Measurements from ENCODE around the gene SLC66A2. TPM values are rescaled to one million over a fixed set of nuclear protein-coding genes. Genes with fewer than 3 reads are reported as not detected.

The SLC66A2 gene
- total and polyA plus RNA-seq, 10 of the 15 experiments (the other 5 are each of a cell fraction or from before 2014, with no cell fraction given), result 0.69 to 42.5 (median 14.8) TPM

DNA sequence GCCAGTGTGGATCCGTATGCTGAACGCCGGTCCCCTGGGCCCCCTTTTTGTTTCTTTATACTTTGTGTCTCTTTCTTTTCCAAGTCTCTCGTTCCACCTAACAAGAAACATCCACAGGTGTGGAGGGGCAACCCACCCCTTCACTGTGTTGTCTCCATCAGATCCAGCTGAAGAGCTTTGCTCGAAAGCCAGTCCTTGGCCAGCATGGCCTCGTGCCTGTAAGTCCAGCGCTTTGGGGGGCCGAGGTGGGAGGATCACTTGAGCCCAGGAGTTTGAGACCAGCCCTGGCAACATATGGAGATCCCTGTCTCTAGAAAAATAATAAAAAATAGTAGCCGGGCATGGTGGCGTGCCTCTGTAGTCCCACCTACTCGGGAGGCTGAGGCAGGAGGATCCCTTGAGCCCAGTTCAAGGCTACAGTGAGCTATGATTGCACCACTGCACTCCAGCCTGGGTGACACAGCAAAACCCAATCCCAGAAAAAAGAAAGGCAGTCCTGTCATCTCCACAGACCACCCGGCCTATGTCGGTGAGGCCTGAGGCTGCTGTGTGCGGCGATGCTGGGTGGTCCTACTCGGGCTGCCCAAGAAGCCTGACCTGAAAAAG is 9.6 kb upstream of the SLC66A2 start:
- no peak for FAIRE-seq
- H3K4me1 ChIP-seq (ENCODE audit: control insufficient read depth, insufficient read depth, low read length), result peaks cover 25% of the 10 kb centered on the region
- ATAC-seq, result no peak
- H2AFZ ChIP-seq (ENCODE audit: control insufficient read depth, low read depth, low read length), result no peak overlapping the region
- no peak overlapping the region for H3K4me2 ChIP-seq (ENCODE audit: control insufficient read depth, insufficient read depth)
- ChIA-PET SMC1A (ENCODE audit: uncharacterized antibody, unreplicated experiment) (interaction anchor here (0.9 kb wide), 1 partner anchor 27 kb away, joined by 3 read pairs; the partner anchor contains the start of gene TXNL4A), RAD21 (ENCODE audit: unreplicated experiment) (no interaction called here), CTCF (interaction anchor here (0.6 to 2.5 kb wide), 4 partner anchors 7 to 74 kb away, joined by 4 to 7 read pairs (median 6); no protein-coding TSS in a partner anchor), POLR2A (interaction anchor here (0.5 to 1.9 kb wide), 3 partner anchors 9 to 265 kb away, joined by 3 to 8 read pairs (median 5); partner anchors contain the start of gene SLC66A2)
- in situ Hi-C loops (cut with MboI) (no loop called here), intact Hi-C loops (cut with micrococcal nuclease; ENCODE audit: unreplicated experiment) (loop anchor here (5.0 kb wide), 1 partner anchor 146 kb away; the partner anchor contains the start of gene ADNP2)
- H3K27ac ChIP-seq (ENCODE audit: control insufficient read depth, insufficient read depth), result no peak overlapping the region
- no peak for TF ChIP-seq ATF2 (IDR thresholded peaks at IDR 0.05; ENCODE audit: low read length)
- no peak for TF ChIP-seq ESRRA (IDR thresholded peaks at IDR 0.05; ENCODE audit: low read length)
- no peak for TF ChIP-seq NFYA (IDR thresholded peaks at IDR 0.05; ENCODE audit: borderline replicate concordance, low read depth, low read length)
- TF ChIP-seq SUPT20H (IDR thresholded peaks at IDR 0.05; ENCODE audit: borderline replicate concordance, control insufficient read depth, low read depth, low read length), result no peak
- no peak for TF ChIP-seq STAT1 (conservative IDR thresholded peaks at IDR 0.05)
- no peak for TF ChIP-seq RCOR1 (conservative IDR thresholded peaks at IDR 0.05; ENCODE audit: low read depth, low read length)
- no peak for TF ChIP-seq TCF3 (IDR thresholded peaks at IDR 0.05; ENCODE audit: borderline replicate concordance, insufficient read depth, low read depth, low read length)
- TF ChIP-seq CHD1 (IDR thresholded peaks at IDR 0.05; ENCODE audit: low read depth, low read length), result no peak
- no peaks in the 10 kb centered on the region for H3K9me3 ChIP-seq (replicated peaks; ENCODE audit: control insufficient read depth, insufficient read depth, low read length)
- H4K20me1 ChIP-seq (ENCODE audit: control insufficient read depth, insufficient read depth), result no peaks in the 10 kb centered on the region
- no peak for DNase-seq (ENCODE audit: low read depth, low spot score)
- H3K27me3 ChIP-seq (replicated peaks in 1 of 2; ENCODE audit: control insufficient read depth in 2 of 2, insufficient read depth in 2 of 2, low read length in 1 of 2), result no peaks in the 10 kb centered on the region
- no peaks in the 10 kb centered on the region for H3K36me3 ChIP-seq (ENCODE audit: control insufficient read depth in 2 of 2, insufficient read depth in 2 of 2, low read length in 1 of 2)
- BruUV-seq (replicated peaks), result no TSS peak
- no peak overlapping the region for H3K4me3 ChIP-seq
- no peak overlapping the region for H3K9ac ChIP-seq (ENCODE audit: control insufficient read depth, insufficient read depth, low read length)
- 89% methylated on average over 16 of the region's 16 CpGs for WGBS (ENCODE audit: insufficient coverage, insufficient replicate concordance, low lambda C conversion rate, missing lambda C conversion rate)
- H3K79me2 ChIP-seq (ENCODE audit: control insufficient read depth, insufficient read depth, low read length), result no peaks in the 10 kb centered on the region; the same call in 1 of the 2 replicates

Measured in GM12878 (cell line).